ENCODE data around the gene EML1.
A peak's percentile ranks its signal among the peaks of the same experiment; 100 is the strongest.

Gene EML1

GRCh38 chr14:99968191-99968920 is 175.1 kb downstream of the EML1 start:
- DNase-seq (ENCODE audit: low read depth), result peak; percentile 46

DNA sequence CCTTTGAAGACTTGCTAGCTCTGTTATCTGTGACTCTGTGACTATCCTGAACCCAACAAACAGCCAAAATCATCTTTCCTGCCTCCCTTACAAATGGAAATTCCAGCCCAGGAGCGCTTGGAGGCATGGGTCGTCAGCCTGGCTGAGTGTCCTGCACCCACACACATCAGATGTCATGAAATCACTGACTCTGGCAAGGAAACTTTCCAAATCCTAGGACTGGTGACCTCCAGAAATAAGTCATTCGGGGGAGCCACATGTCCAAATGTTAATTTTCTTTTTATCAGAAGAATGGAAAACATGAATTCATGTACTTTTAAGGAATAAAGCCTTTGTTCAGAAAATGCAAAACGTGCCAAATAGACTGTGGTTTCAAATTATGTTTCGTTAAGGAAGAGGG is 175.7 kb downstream of the EML1 start:
- DNase-seq (ENCODE audit: low read depth), result no peak

DNA sequence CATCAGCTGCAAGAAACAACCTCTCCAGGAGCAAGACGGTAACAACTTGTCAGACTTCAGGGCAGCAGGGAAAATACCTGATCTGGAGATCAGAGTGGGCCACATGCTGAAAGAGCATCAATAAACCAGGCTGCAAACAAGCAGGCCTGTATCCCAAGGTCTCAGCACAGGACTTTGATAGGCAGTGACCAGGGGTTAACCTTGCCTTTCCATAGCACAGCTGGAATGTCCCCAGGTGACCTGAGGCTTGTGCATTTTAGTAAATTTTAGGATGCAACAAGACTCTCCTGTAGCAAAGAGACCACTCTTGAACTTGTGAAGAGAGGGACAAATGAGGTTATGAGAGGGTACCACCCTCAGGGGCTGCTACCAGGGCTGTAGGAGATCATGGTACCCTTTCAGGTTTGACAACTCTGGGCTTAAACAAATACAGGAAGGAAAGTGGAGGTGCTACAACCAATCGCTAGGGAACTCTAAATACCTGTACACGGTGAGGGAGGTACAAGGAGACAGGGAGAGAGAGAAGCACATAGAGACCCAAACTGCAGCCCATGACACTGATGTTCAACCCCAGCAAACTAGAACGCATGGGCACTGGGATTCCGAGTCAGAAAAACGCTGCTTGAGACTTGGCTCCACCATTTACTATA is 176.6 kb downstream of the EML1 start:
- no peak for DNase-seq (ENCODE audit: low read depth)

DNA sequence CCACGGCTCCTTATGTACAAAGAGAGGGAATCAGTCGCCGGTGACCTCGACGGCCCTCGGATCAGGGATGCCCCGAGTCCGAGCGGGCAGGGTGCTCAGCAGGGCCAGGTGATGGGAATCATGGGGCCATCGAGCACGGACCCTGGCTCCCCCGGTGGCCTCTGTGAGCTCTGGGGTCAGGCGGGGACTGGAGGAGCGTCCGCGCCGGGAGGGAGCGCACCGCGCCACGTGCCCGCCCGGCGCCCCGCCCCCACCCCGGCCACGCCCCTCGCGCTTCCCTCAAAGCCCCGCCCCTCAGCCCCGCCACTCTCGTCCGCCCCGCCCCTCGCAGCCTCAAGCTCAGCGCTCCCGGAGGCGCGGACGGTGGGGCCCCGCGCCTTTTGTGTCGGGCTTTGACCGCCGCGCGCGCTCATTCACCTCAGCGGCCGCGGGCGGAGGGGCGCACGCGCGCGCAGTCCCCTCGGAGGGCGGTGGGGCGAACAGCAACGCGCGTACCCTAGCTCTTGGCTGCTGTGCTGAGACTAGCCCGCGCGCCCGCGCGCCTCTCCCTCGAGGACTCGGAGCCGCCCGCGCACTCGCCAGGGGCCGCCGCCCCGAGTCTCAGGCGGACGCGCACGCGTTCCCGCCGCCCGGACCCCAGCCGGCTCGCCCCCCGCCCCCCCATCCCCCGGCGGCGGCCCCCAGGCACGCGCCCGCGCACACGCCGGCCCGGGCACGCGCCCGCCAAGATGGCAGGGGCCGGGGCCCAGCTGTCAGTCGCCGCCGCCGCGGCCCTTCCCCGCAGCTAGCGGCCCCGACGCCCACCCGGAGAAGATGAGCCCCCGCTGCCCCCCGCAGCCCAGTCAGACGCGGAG is 178.1 kb downstream of the EML1 start:
- peak; percentile 62 for DNase-seq (ENCODE audit: low read depth)

- no peak for DNase-seq (ENCODE audit: low read depth)
Observed at GRCh38 chr14:99971941-99972747, 178.9 kb downstream of the EML1 start.

GRCh38 chr14:99972748-99973466 is 179.7 kb downstream of the EML1 start:
- peak; percentile 24 for DNase-seq (ENCODE audit: low read depth)

DNA sequence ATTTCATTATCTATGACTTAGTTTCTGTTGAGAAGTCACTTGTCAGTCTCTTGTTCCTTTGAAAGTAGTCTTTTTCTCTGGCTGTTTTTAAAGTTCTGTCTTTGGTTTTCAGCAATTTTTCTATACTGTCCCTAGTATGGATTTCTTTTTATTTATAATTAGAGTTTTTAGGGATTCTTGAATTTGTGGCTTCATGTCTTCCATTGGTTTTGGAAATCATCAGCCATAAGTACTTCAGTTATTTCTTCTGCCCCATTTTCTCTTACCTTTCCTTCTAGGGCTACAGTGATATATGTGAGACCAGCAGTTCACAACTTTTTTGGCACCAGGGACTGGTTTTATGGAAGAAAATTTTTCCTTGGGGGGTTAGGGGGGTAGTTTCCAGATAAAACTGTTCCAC is 182.0 kb downstream of the EML1 start:
- no peak for DNase-seq (ENCODE audit: low read depth)

- no peak for DNase-seq (ENCODE audit: low read depth)
Observed at GRCh38 chr14:99976021-99976420, 182.8 kb downstream of the EML1 start.

GRCh38 chr14:99976681-99977080 is 183.5 kb downstream of the EML1 start:
- DNase-seq (ENCODE audit: low read depth), result no peak

DNA sequence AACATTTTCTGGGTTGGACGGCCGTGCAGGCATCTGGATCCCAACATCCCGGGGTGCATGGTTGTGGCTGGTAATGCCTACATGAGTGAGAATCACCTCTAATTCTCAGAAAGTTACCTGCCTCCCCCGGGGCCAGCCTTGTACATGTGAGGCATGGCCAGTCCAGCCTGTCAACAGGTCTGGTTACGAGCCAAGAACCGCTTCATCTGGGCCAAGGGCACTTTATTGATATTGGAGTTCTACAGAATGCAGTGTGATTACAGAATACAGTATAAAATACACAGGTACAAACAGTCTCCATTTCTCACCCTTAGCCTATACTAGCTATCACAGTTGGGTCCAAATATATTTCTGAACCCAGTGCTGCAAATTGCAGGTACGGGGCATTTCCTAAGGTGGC is 187.1 kb downstream of the EML1 start:
- no peak for DNase-seq (ENCODE audit: low read depth)

DNA sequence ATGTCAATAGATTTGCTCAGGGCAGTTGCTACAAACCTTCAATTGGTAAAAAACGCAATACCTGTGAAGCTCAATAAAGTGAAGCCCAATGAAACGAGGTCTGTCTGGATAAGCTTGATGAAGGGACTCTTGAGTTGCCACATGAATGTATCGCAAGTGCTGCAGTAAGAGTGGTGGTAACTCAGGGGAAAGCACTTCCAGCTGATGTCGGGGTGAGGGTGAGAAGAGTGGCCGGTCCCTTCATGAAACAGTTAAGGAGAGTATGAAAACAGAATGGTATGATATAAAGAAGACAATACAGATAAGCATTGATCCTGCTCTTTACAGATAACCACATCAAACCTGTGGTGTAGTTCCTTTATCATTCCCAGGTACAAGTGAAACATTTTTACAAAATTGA is 188.6 kb downstream of the EML1 start:
- no peak for DNase-seq (ENCODE audit: low read depth)

DNA sequence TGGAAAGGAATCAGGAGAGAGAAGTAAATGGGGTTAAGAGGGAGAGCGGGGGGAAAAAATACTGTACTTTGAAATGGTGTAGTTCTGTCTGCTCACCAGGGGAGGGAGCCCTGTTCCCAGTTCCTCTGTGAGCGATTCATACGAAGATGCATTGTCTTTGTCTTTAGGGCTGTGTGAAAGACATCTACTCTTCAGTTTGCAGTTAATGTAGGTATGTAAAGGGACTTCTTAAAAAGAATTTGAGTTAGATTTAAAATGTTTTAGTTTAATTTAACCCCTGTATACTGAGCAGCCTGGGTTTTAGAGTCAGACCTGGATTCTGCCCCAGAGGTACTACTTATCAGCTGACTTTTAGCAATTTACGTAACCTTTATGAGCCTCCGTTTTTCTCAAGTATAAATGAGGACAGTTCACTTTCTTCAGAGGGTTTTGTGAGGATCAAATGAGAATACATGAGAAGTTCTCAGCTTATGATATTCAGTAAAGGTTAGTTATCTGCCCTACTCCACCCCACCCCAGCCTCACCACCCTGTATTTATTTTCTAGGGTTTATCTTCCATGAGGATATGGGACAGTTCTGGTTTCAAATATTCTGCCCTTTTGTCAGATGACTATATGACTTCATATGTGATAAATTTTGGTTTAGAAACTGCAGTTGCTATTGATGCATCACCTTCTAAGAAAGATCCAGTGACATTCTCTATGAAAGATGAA is 189.5 kb downstream of the EML1 start:
- DNase-seq (ENCODE audit: low read depth), result peak; percentile 50

GRCh38 chr14:99983251-99984015 is 190.2 kb downstream of the EML1 start:
- DNase-seq (ENCODE audit: low read depth), result no peak

GRCh38 chr14:99984036-99984435 is 190.8 kb downstream of the EML1 start:
- DNase-seq (ENCODE audit: low read depth), result no peak

- no peak for DNase-seq (ENCODE audit: low read depth)
Observed at GRCh38 chr14:99986396-99986795, 193.2 kb downstream of the EML1 start.

DNA sequence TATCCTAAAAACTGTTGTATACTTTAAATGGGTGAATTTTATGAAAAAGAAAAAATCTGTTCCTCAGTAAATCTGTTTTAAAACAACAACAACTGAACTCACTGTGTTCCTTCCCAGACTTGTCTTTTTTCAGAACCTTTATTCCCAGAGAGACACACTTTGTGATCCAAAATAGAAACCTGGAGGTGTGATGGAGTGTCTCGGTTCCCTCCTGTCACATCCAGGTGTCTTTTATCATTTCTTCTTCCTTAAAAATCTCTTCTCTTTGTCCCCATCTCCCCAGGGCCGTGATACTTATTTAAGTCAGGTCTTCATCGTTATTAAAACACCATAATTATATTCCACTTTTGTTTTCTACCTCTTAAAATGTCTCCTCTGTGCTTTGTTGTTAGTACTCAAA is 195.8 kb downstream of the EML1 start:
- DNase-seq (ENCODE audit: low read depth), result no peak

DNA sequence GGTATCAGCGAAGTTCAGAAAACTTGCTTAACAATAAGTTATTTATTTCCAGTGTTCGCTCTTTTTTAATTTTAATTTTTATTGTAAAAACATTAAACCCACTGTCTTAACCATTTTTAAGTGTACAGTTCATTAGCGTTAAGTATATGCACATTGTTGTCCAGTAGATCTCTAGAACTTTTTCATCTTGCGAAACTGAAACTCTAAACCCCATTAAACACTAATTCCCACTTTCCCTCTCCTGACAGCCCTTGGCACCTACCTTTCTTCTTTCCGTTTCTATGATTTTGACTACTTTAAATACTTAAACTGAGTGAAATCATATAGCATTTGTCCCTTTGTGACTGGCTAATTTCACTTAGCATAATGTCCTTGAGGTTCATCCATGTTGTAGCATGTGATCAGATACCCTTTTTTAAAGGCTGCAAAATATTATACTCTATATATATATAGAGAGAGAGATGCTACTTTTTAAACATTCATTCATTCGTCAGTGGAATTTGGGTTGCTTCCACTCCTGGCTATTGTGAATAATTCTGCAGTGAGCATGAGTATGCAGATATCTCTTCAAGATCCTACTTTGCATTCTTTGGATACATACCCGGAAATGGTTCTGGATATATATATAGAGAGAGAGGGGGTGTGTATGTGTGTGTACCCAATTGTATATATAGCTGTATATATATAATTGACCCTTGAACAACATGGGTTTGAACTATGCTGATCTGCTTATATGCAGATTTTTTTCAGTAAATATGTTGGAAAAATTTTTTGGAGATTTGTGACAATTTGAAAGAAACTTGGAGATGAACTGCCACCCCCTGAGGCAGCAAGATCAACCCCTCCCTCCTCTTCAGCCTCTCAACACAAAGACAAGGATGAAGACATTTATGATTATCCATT is 197.3 kb downstream of the EML1 start:
- DNase-seq (ENCODE audit: low read depth), result no peak

DNA sequence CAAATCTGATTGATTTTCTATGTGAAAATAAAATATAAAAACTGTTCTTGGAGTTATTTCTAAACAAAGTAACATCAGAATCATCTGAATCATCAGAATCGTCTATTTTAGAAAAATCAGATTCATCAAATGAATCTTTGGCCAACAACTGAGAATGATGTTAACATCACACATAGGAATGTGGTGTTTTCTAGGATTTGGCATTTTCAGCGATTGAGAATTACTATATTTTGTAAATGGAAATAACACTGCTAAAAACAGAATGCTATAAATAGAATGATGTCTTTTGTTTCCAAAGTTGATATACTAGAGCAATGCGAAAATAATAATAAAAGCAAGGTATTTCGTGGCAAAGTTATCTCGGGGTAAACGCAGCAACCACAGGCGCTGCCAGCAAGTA is 198.1 kb downstream of the EML1 start:
- DNase-seq (ENCODE audit: low read depth), result no peak
